CD14-positive monocyte (primary cell): ENCODE data around the gene CAMKK2. TPM values are rescaled to one million over a fixed set of nuclear protein-coding genes. Genes with fewer than 3 reads are reported as not detected.

Experiments
- DNase-seq, 3 donors: peaks; one replicate each; pipeline ENCODE4 v3.0.0-alpha.2; 2011 to 2022
- H2AFZ ChIP-seq: 2 replicates; pipeline ENCODE4 v1.6.0; 2012; ENCODE audit warnings: mild to moderate bottlenecking, low read depth, low read length, inconsistent platforms; ENCODE audit not compliant: insufficient read depth, poor library complexity, severe bottlenecking
- H3K27ac ChIP-seq, 2 donors: 1 replicate in 1 of 2; 2 replicates in 1 of 2; pipeline ENCODE4 v1.5.1; 2012 to 2013; ENCODE audit warnings: low read length in 2 of 2, control low read depth in 1 of 2, inconsistent platforms in 1 of 2, low read depth in 1 of 2, mild to moderate bottlenecking in 1 of 2
- H3K27me3 ChIP-seq, 2 donors: one replicate each; pipeline versions ENCODE4 v1.6.0 to v1.6.1; 2011 to 2013; ENCODE audit warnings: low read length in 2 of 2; ENCODE audit not compliant: control insufficient read depth in 2 of 2, insufficient read depth in 2 of 2
- H3K36me3 ChIP-seq, 2 donors: replicated peaks in 1 of 2; 1 replicate in 1 of 2; 2 replicates in 1 of 2; pipeline versions ENCODE4 v1.5.1 to v1.6.1; 2012 to 2013; ENCODE audit warnings: low read length in 2 of 2, control low read depth in 1 of 2, inconsistent platforms in 1 of 2, mild to moderate bottlenecking in 1 of 2; ENCODE audit not compliant: insufficient read depth in 2 of 2, control insufficient read depth in 1 of 2
- H3K4me1 ChIP-seq, 2 donors: 1 replicate in 1 of 2; 2 replicates in 1 of 2; pipeline versions ENCODE4 v1.5.1 to v1.6.1; 2012 to 2013; ENCODE audit warnings: low read length in 2 of 2, control low read depth in 1 of 2, inconsistent platforms in 1 of 2, mild to moderate bottlenecking in 1 of 2, moderate library complexity in 1 of 2; ENCODE audit not compliant: insufficient read depth in 2 of 2, control insufficient read depth in 1 of 2
- H3K4me2 ChIP-seq: replicated peaks from 2 replicates; pipeline ENCODE3; 2012; ENCODE audit warnings: low read length, moderate library complexity, mild to moderate bottlenecking; ENCODE audit not compliant: poor library complexity, severe bottlenecking; ENCODE audit errors: extremely low read depth
- H3K4me3 ChIP-seq, 3 experiments: fragments of 200-600 bp in 1 of 3; sonication (generic) in 1 of 3; replicated peaks in 1 of 3; 1 replicate in 2 of 3; 2 replicates in 1 of 3; pipeline ENCODE4 v1.5.1; 2011 to 2013; ENCODE audit warnings: low read length in 3 of 3, mild to moderate bottlenecking in 3 of 3, control low read depth in 2 of 3, low read depth in 2 of 3, inconsistent platforms in 1 of 3, moderate library complexity in 1 of 3
- H3K79me2 ChIP-seq: 2 replicates; pipeline ENCODE4 v1.6.0; 2012; ENCODE audit warnings: mild to moderate bottlenecking, control low read depth, inconsistent platforms, low read length, moderate library complexity; ENCODE audit not compliant: insufficient read depth
- H3K9ac ChIP-seq: 2 replicates; pipeline ENCODE4 v1.6.0; 2017; ENCODE audit warnings: low read length, mild to moderate bottlenecking; ENCODE audit not compliant: insufficient read depth, poor library complexity, severe bottlenecking
- H3K9me3 ChIP-seq, 2 donors: replicated peaks in 1 of 2; 1 replicate in 1 of 2; 2 replicates in 1 of 2; pipeline versions ENCODE4 v1.5.1 to v1.6.1; 2012 to 2013; ENCODE audit warnings: low read length in 2 of 2, control low read depth in 1 of 2; ENCODE audit not compliant: control insufficient read depth in 1 of 2, insufficient read depth in 1 of 2
- H4K20me1 ChIP-seq: 2 replicates; pipeline ENCODE4 v1.6.0; 2012; ENCODE audit warnings: mild to moderate bottlenecking, low read length, control low read depth, moderate library complexity; ENCODE audit not compliant: insufficient read depth
- H3K27ac Mint-ChIP-seq, 7 donors: one replicate each; pipeline ENCODE4 v1.8.0; 2020; ENCODE audit warnings: mild to moderate bottlenecking in 7 of 7, mixed read lengths in 7 of 7, moderate library complexity in 6 of 7, inconsistent platforms in 2 of 7
- H3K27me3 Mint-ChIP-seq, 3 donors: one replicate each; pipeline ENCODE4 v1.8.0; 2021 to 2022; ENCODE audit warnings: low read depth in 3 of 3, mild to moderate bottlenecking in 3 of 3, mixed read lengths in 3 of 3, moderate library complexity in 3 of 3, inconsistent platforms in 1 of 3
- H3K36me3 Mint-ChIP-seq, 2 donors: one replicate each; pipeline ENCODE4 v1.8.0; 2020; ENCODE audit warnings: mixed read lengths in 2 of 2, inconsistent platforms in 1 of 2, mild to moderate bottlenecking in 1 of 2
- H3K4me1 Mint-ChIP-seq: one replicate; pipeline ENCODE4 v1.8.0; 2020; ENCODE audit warnings: mild to moderate bottlenecking, mixed read lengths
- H3K4me3 Mint-ChIP-seq, 2 donors: one replicate each; pipeline ENCODE4 v1.8.0; 2020; ENCODE audit warnings: mild to moderate bottlenecking in 2 of 2, mixed read lengths in 2 of 2, moderate library complexity in 1 of 2
- H3K9me3 Mint-ChIP-seq, 7 donors: one replicate each; pipeline ENCODE4 v1.8.0; 2020 to 2022; ENCODE audit warnings: mixed read lengths in 7 of 7, mild to moderate bottlenecking in 6 of 7, moderate library complexity in 6 of 7, inconsistent platforms in 2 of 7
- CTCF ChIP-seq: fragments of 200-600 bp; IDR thresholded peaks from one replicate; pipeline ENCODE4 v1.8.0; 2022; ENCODE audit warnings: antibody characterized with exemption, mild to moderate bottlenecking
- WGBS: methylation state at CpG from one replicate; pipeline ENCODE4 v1.1.5; 2013; ENCODE audit warnings: missing lambda C conversion rate; ENCODE audit not compliant: insufficient coverage; 5-methylcytosine and 5-hydroxymethylcytosine counted together
- intact Hi-C, 2 donors: fragments of 100-400 bp; cut with micrococcal nuclease; formaldehyde crosslinking; loops; one replicate each; pipeline versions ENCODE4 v1.15.0 to v1.15.1; 2023
- polyA plus RNA-seq, 3 donors: library from polyadenylated mRNA; depleted of rRNA in 1 of 3; unstranded in 2 of 3; stranded (reverse) in 1 of 3; fragments of 300-500 nt in 2 of 3; fragments of >200 nt in 1 of 3; fragmentation: Illumina TruSeq in 2 of 3; gene quantifications; 1 replicate in 2 of 3; 2 replicates in 1 of 3; pipeline ENCODE4 v1.2.3, GENCODE V29; 2012 to 2021

Gene CAMKK2
- polyA plus RNA-seq, 3 donors: 55.6 to 71.4 (median 71.0) TPM

GRCh38 chr12:121263206-121263935 is 33.1 kb downstream of the CAMKK2 start:
- no peak overlapping the region for H3K4me3 ChIP-seq
- Mint-ChIP-seq H3K27me3 (no peaks in the 10 kb centered on the region), H3K27ac (peak overlapping the region in 3 of 7 donors; percentile 3 to 63 (median 57)), H3K9me3 (no peaks in the 10 kb centered on the region), H3K36me3 (peaks cover 77 to 94% of the 10 kb centered on the region in 2 donors), H3K4me3 (no peak overlapping the region), H3K4me1 (no peaks in the 10 kb centered on the region)
- no peaks in the 10 kb centered on the region for H3K9me3 ChIP-seq
- TF ChIP-seq CTCF: no peak
- H2AFZ ChIP-seq: no peak overlapping the region
- H3K27ac ChIP-seq: peak overlapping the region in 1 of 2 donors; percentile 20
- peaks cover 84% of the 10 kb centered on the region for H4K20me1 ChIP-seq
- H3K79me2 ChIP-seq: peaks cover 3% of the 10 kb centered on the region
- no peak for DNase-seq
- intact Hi-C loops: no loop called here
- H3K4me2 ChIP-seq: no peak overlapping the region
- H3K36me3 ChIP-seq: peaks cover 95 to 98% of the 10 kb centered on the region in 2 donors
- H3K27me3 ChIP-seq: no peaks in the 10 kb centered on the region
- H3K9ac ChIP-seq: no peak overlapping the region
- H3K4me1 ChIP-seq: no peaks in the 10 kb centered on the region
- 100% methylated on average over 2 of the region's 10 CpGs for WGBS

GRCh38 chr12:121261398-121261797 is 35.1 kb downstream of the CAMKK2 start:
- 90% methylated on average over 6 of the region's 6 CpGs for WGBS
- H3K4me3 Mint-ChIP-seq: no peak overlapping the region
- intact Hi-C loops: no loop called here
- no peak for TF ChIP-seq CTCF
- peaks cover 79 to 99% of the 10 kb centered on the region in 2 donors for H3K36me3 Mint-ChIP-seq
- H3K4me1 Mint-ChIP-seq: no peaks in the 10 kb centered on the region
- Histone ChIP-seq H3K4me3 (no peak overlapping the region), H2AFZ (no peak overlapping the region), H3K4me2 (no peak overlapping the region), H3K27ac (peak overlapping the region in 1 of 2 donors; percentile 11), H3K9ac (no peak overlapping the region), H3K27me3 (no peaks in the 10 kb centered on the region), H3K36me3 (peaks cover 86 to 98% of the 10 kb centered on the region in 2 donors), H3K4me1 (no peaks in the 10 kb centered on the region), H4K20me1 (peaks cover 83% of the 10 kb centered on the region), H3K9me3 (no peaks in the 10 kb centered on the region), H3K79me2 (peaks cover 3% of the 10 kb centered on the region)
- no peaks in the 10 kb centered on the region for H3K9me3 Mint-ChIP-seq
- DNase-seq: no peak
- no peaks in the 10 kb centered on the region for H3K27me3 Mint-ChIP-seq
- H3K27ac Mint-ChIP-seq: peak overlapping the region in 3 of 7 donors; percentile 46 to 76 (median 50)
